Loucy (cell line): ENCODE measurements around the gene FAM185A.
"Not testable (repeated sequence)": the region's sequence is repeated elsewhere in the genome, so short reads cannot be mapped to it uniquely, and the experiment has no call there.

Experiments
- CTCF ChIP-seq: fragments of 200-600 bp; sonication (generic); conservative IDR thresholded peaks from 2 replicates; pipeline ENCODE4 v1.5.1; 2014; ENCODE audit warnings: mild to moderate bottlenecking, antibody characterized with exemption, low read length
- EZH2phosphoT487 ChIP-seq: fragments of 200-600 bp; IDR thresholded peaks from 2 replicates; pipeline ENCODE4 v1.6.1; 2018; ENCODE audit warnings: antibody characterized with exemption, mild to moderate bottlenecking, moderate library complexity, borderline replicate concordance

GRCh38 chr7:102778663-102779062 lies 29.9 kb downstream of the FAM185A start:
- TF ChIP-seq CTCF, EZH2phosphoT487: not testable (repeated sequence)
